NT2/D1 (cell line): ENCODE measurements around the gene TAAR2.

ENCODE experiments used
- SUZ12 ChIP-seq: IDR thresholded peaks from 2 replicates; pipeline ENCODE4 v1.6.1; 2011; ENCODE audit not compliant: insufficient read length, insufficient read depth; ENCODE audit errors: extremely low read depth
- YY1 ChIP-seq: IDR thresholded peaks from 2 replicates; pipeline ENCODE4 v1.6.1; 2011; ENCODE audit not compliant: insufficient read length, insufficient read depth
- ZNF274 ChIP-seq: IDR thresholded peaks from 2 replicates; pipeline ENCODE4 v1.6.1; 2011; ENCODE audit warnings: mild to moderate bottlenecking, low read depth, low read length

DNA sequence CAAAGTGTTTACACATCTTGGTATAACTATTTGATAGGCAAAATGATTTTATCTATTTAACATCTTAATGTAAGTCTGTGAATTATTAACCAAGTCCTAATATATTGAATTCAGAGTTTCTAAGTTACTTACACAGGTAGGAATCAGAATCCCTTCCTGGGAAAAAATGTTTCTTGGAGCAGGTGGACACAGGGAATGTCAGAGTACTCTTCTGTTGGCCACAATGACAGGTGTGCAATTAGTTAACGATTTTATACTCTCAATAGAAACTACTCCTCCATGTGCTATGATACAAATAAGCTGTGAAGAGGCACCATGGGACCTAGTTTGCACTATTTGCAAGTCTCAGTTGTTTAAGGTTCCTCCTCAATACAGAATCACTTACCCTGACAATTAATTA, 33.7 kb downstream of the TAAR2 start:
- TF ChIP-seq ZNF274 (no peak), YY1 (no peak), SUZ12 (no peak)
